A549 (cell line): ENCODE data around the gene TMEM44.

Source experiments
- EHF ChIP-seq: fragments of 250-450 bp; sonication (Bioruptor Pico); IDR thresholded peaks from 2 replicates; pipeline ENCODE4 v1.5.0; 2020; ENCODE audit warnings: mild to moderate bottlenecking
- SMC3 ChIP-seq: fragments of >200 bp; sonication (Bioruptor Twin); formaldehyde crosslinking; IDR thresholded peaks from 3 replicates; pipeline ENCODE4 v1.6.1; 2018; ENCODE audit warnings: inconsistent platforms
- TF ChIP-seq, protein P1 (sequence below): fragments of >200 bp; sonication (Bioruptor Twin); formaldehyde crosslinking; IDR thresholded peaks from 3 replicates; pipeline ENCODE4 v1.5.1; 2016

DNA sequence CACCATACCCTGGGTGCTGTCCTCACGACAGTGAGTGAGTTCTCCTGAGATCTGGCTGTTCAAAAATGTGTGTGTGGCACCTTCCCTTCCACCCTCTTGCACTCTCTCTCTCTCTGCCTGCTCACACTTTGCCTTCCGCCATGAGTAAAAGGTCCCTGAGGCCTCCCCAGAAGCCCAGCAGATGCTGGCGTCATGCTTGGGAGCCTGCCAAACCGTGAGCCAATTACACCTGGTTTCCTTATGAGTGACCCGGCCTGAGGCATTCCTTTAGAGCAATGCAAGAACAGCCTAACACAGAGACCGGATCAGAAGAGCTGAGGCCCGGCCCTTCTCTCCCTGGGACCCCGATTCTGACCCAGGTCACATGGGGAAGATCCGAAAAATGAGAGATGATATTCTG is 15.4 kb downstream of the TMEM44 start:
- TF ChIP-seq EHF (no peak), SMC3 (no peak)
- TF ChIP-seq, protein P1, sequence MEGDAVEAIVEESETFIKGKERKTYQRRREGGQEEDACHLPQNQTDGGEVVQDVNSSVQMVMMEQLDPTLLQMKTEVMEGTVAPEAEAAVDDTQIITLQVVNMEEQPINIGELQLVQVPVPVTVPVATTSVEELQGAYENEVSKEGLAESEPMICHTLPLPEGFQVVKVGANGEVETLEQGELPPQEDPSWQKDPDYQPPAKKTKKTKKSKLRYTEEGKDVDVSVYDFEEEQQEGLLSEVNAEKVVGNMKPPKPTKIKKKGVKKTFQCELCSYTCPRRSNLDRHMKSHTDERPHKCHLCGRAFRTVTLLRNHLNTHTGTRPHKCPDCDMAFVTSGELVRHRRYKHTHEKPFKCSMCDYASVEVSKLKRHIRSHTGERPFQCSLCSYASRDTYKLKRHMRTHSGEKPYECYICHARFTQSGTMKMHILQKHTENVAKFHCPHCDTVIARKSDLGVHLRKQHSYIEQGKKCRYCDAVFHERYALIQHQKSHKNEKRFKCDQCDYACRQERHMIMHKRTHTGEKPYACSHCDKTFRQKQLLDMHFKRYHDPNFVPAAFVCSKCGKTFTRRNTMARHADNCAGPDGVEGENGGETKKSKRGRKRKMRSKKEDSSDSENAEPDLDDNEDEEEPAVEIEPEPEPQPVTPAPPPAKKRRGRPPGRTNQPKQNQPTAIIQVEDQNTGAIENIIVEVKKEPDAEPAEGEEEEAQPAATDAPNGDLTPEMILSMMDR = no peak
